UCSD-AML1 (cell line): ENCODE results near the gene EIF4G3.

Experiments used
- DNase-seq: peaks from one replicate; lab custom pipeline; 2025; ENCODE audit not compliant: unreplicated experiment; lab: John Stamatoyannopoulos, UW

Gene EIF4G3

GRCh38 chr1:20771780-20772179, 404.9 kb downstream of the EIF4G3 start:
- DNase-seq: no peak

DNA sequence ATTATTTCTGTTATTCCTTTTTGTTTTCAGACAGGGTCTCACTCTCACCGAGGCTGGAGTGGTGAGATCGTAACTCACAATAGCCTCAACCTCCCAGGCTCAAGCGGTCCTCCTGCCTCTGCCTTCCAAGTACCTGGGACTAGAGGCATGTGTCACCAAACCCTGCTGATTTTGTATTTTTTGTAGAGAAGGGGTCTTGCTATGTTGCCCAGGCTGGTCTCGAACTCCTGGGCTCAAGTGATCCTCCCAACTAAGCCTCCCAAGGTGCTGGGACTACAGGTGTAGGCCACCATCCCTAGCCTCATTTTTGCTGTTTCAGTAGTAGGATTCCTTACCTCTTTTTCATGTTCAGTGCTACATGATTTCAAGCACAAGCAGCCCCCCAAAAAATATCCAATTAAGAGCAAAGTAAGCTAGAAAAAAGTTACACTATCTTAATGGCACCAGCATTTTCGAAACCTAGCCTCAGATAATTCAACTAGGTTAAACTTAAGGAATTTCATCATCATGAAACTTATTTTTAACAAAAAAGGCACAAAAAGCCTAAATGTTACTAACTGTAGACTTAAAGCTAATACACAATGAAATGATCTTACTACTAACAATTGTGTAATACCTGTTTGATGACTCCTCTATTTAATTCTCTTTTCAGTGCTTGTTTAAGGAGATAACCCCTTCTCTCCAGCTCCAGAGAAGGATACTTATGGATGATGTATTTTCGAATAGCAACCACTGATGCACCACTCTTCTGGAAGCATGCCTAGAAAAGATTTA, 406.2 kb downstream of the EIF4G3 start:
- no peak for DNase-seq

DNA sequence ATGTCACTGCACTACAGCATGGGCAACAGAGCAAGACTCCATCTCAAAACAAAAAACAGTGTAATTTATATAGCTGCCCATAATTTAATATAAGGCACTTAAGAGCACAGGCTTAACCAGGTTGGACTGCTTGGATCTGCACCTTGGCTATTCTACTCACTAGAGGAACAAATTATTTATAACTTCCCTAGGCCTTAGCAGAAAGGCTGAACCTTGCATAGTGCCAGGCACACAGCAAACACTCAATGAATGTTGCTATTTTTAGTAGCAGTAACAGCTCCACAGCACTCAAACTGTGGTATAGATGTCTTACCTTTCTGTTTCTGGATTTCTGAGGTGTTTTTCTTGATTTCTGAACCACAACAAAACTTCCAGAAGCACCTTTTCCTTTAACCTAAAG, 409.4 kb downstream of the EIF4G3 start:
- no peak for DNase-seq

GRCh38 chr1:20763417-20763816, 413.3 kb downstream of the EIF4G3 start:
- DNase-seq: no peak

DNA sequence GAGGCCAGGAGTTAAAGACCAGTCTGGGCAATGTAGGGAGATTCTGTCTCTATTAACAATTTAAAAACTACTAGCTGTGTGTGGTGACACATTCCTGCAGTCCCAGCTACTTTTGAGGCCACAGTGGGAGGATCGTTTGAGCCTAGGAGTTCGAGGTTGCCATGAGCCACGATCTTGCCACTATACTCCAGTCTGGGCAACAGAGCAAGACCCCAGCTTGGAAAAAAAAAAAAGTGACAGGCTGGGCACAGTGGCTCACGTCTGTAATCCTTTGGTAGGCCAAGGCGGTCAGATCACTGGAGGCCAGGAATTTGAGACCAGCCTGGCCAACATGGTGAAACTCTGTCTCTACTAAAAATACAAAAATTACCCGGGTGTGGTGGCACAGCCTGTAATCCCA, 416.4 kb downstream of the EIF4G3 start:
- no peak for DNase-seq
